HG03354 (cell line): Measurements from ENCODE around the gene ERAS.
"Not testable (repeated sequence)": the region's sequence is repeated elsewhere in the genome, so short reads cannot be mapped to it uniquely, and the experiment has no call there.

Experiments
- ATAC-seq: cut with Tn5 transposase; IDR thresholded peaks from one replicate; pipeline ENCODE4 v1.9.1; 2021; ENCODE audit warnings: mild to moderate bottlenecking; ENCODE audit not compliant: unreplicated experiment, poor library complexity, severe bottlenecking

Gene ERAS

GRCh38 chrX:48794340-48794910 lies 31.9 kb upstream of the ERAS start:
- no peak for ATAC-seq

DNA sequence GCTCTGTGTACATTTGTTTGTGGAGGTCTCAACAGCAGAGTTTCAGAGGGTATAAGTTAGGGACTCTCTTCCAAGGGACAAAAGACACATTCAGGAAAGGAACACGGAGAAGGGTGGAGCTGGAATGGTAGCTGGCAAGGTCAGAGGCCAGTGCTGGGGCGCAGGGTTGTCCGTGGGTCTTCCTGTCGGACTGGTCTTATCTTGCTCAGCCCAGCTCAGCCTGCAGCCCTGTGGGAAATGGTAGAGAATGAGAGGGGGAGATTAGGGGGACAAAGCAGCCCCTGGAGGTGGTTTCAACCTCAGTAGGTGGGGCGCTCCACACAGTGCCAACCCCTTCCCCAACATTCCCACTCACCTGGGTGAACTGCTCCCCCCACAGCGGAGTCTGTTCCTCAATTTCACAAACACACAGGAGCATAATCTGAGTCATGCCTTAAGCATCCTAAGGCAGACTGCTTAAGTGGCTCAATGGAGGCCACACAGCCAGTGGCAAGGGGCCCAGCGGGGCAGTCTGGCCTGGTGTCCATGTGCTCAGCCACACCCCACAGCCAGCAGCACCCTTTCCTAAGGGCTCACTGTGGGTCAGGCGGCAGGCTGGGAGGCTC lies 31.3 kb upstream of the ERAS start:
- ATAC-seq, result no peak

DNA sequence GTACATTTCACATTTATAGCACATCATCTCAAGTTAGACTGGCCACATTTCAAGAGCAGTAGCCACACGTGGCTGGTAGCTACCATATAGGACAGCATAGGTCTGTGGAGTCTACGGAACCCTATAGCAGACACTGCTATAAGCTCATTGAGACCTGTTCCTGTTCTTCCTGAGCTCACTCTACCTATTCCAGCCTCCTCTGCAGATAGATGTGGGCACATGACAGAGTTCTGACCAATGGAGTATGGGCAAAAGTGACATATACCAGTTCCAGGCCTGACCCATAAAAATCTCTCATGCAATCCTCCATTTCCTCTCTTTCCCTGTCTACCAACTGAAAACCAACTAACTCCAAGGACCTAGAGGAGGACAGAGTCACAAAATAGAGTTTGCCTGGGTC lies 28.0 kb upstream of the ERAS start:
- no peak for ATAC-seq

GRCh38 chrX:48800574-48801279 lies 25.6 kb upstream of the ERAS start:
- ATAC-seq, result no peak

GRCh38 chrX:48801280-48802088 lies 24.8 kb upstream of the ERAS start, which contains the start of gene HDAC6:
Gene HDAC6 (plus strand): TSS chrX:48802067. CDS start chrX:48802693, 626 bp downstream.
- ATAC-seq, result peak; percentile 89

DNA sequence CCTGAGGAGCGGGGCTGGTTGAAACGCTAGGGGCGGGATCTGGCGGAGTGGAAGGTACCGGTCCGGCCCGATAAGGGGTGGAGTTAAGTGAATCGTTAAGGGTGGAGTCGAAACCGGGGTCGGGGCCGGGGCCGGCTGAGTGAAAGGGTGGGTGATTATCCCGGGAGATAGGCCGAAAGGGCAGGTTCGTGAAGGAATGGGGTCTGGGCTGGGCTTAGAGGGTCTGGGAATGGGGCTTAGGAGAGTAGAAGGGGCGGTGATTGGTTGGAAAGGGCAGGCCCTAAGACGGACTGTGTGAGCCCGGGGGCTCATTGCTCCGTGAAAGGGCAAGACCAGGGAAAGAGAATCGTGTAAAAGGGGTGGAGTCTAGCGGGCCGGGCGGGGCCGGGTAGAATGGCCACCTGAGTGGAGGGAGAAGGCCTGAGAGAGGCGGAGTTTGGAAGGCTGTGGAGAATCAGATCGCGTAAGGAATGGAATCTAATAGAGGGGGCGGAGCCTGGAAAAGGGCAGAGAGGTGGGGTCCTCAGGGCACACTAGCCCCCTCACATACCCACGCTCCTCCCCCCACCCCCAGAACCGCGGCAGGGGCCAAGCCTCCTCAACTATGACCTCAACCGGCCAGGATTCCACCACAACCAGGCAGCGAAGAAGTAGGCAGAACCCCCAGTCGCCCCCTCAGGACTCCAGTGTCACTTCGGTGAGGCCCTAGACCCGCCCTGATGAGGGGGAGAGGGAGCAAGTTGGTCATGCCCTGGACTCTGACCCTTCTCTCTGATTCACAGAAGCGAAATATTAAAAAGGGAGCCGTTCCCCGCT lies 24.0 kb upstream of the ERAS start:
- peak; percentile 46 for ATAC-seq

DNA sequence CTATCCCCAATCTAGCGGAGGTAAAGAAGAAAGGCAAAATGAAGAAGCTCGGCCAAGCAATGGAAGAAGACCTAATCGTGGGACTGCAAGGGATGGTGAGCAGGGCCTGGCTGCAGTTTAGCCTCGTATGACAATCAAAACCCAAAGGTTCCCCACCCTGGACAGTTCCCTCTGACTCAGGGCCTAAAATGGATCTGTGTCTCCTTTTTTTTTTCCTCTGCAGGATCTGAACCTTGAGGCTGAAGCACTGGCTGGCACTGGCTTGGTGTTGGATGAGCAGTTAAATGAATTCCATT lies 23.5 kb upstream of the ERAS start:
- no peak for ATAC-seq

- no peak for ATAC-seq
These were observed 20.2 kb upstream of the ERAS start for GRCh38 chrX:48806081-48806480.

DNA sequence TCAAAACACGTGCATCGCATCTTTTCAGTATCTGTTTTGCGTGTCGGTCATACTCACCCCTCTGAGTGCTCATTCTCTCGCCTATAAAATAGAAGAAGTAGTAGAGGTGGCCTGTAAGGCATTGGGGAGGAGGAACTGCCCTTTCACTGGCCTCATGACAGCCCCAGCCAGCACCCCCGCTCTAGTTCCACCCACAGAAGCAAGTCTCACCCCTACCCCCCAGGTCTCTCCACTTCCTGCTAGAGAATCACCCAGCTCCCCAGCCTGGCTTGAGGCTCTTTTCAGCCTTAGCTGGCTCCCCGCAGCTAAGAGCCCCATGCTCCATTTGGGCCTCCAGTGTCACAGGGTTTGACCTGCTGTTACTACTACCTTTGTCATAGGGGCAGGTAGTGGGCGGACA lies 12.7 kb upstream of the ERAS start:
- ATAC-seq, result no peak

DNA sequence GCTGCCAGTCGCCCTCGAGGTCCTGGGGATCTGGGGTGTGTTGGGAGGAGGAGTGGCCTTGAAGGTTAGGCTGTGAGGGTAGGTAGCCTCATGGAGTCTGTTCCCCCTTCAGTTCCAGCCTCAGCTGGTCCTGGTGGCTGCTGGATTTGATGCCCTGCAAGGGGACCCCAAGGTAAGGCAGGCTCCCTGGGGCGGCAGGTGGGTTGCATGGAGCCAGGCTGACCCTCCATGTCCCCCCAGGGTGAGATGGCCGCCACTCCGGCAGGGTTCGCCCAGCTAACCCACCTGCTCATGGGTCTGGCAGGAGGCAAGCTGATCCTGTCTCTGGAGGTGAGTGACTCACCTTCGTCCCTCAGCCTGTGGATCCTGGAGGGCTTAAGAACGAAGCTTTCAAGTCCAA lies 11.6 kb upstream of the ERAS start:
- no peak for ATAC-seq

DNA sequence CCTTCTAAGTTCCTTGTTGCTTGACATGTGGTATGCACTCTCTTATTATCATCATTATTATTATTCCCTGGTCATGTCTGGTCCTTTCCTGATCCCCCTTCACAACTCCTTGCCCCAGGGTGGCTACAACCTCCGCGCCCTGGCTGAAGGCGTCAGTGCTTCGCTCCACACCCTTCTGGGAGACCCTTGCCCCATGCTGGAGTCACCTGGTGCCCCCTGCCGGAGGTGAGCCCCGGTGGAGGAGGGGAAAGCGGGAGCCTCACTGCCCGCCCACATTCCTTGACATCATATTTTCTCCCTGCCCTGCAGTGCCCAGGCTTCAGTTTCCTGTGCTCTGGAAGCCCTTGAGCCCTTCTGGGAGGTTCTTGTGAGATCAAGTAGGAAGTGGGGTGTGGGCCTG lies 11.0 kb upstream of the ERAS start:
- ATAC-seq, result no peak

DNA sequence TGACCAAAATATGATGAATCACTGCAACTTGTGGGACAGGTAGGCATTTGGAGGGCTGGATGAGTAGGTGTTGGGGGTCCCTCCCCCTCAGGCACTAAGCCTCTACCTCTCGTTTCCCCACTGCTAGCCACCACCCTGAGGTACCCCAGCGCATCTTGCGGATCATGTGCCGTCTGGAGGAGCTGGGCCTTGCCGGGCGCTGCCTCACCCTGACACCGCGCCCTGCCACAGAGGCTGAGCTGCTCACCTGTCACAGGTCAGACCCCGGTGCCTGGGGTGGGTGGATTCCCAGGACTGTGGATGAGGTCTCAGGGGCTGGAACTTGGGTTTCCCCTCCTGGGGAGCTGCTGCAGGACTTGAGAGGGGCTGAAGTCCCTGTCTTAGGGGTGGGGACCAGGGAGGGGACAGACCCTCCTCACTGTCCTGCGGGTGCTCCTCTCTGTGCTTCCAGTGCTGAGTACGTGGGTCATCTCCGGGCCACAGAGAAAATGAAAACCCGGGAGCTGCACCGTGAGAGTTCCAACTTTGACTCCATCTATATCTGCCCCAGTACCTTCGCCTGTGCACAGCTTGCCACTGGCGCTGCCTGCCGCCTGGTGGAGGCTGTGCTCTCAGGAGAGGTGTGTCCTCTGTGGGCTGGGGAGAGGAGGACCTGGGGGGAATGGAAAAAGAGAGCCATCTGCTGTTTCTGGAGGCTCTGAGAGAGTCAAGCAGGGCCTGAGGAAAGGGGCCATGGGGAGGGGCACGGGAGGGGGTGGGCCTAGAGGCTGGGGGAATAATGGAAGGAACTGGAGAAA lies 10.1 kb upstream of the ERAS start:
- ATAC-seq, result no peak

DNA sequence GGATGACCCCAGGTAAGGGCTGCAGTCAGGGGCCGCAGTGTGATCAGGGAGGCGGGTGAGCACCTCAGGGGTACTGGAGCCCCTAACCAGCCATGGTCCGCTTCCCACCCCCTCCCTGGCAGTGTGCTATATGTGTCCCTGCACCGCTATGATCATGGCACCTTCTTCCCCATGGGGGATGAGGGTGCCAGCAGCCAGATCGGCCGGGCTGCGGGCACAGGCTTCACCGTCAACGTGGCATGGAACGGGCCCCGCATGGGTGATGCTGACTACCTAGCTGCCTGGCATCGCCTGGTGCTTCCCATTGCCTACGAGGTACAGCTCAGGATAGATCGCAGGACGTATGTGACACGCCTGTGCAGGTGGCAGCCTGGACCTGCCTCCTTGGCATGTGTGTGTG lies 8.2 kb upstream of the ERAS start:
- no peak for ATAC-seq

GRCh38 chrX:48818866-48819265 lies 7.4 kb upstream of the ERAS start:
- no peak for ATAC-seq

GRCh38 chrX:48819394-48819793 lies 6.9 kb upstream of the ERAS start:
- ATAC-seq, result not testable (repeated sequence)

DNA sequence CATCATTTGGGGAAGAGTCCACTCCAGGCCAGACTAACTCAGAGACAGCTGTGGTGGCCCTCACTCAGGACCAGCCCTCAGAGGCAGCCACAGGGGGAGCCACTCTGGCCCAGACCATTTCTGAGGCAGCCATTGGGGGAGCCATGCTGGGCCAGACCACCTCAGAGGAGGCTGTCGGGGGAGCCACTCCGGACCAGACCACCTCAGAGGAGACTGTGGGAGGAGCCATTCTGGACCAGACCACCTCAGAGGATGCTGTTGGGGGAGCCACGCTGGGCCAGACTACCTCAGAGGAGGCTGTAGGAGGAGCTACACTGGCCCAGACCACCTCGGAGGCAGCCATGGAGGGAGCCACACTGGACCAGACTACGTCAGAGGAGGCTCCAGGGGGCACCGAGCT lies 3.3 kb upstream of the ERAS start:
- ATAC-seq, result no peak

DNA sequence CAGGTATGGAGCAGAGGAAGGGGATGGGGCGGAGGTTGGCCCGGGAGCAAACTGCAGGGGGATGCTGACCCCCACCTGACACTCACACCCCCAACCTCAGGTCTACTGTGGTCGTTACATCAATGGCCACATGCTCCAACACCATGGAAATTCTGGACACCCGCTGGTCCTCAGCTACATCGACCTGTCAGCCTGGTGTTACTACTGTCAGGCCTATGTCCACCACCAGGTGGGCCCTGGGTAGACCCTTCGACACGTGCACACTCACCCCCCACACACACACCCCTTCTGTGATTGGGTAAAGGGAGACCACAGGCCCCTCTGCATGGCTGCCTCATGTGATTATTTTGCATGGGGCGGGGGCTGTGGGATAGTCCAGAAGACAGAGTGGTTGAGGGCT lies 2.2 kb upstream of the ERAS start:
- no peak for ATAC-seq

DNA sequence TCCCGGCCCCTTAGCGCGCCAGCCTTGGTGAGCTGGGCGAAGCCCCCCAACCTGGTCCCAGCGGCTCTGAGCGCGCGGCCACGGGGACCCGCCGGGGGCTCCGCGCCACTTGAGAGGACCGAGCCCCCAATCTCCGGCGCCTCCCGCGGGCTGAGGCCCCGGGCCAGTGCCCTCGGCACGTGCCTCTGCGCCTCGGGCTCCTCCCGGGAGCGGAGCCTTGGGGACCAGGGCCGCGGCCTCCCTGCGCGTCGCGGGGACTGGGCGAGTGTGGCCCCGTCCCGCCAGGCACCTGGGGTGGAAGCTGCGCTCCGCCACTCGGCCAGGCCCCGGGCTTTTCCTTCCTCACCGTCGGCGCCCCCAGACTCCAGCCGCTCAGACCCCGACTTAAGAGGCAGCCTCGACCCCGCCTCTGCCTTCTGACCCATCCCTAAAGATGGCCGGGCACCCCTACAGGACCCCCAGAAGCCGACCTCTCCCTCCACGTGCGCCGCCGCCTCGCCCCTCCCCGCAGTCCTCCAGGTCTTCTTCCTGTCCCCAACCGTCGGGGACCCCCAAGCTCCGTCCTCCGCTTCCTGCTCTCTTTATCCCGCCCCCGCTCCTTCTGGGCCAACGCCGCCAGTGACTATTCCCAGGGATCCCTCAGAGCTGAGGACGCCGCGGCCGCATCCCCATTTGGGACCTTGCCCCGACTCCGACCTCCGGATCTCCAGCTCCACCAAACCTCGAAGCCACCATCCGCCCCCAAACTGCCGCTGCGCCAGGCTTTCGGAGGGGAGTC lies 752 bp downstream of the ERAS start:
- ATAC-seq, result no peak

- ATAC-seq, result no peak
These were observed 1.3 kb downstream of the ERAS start for GRCh38 chrX:48827654-48827968.
